ENCODE data around the gene WWC1.

The WWC1 gene

DNA sequence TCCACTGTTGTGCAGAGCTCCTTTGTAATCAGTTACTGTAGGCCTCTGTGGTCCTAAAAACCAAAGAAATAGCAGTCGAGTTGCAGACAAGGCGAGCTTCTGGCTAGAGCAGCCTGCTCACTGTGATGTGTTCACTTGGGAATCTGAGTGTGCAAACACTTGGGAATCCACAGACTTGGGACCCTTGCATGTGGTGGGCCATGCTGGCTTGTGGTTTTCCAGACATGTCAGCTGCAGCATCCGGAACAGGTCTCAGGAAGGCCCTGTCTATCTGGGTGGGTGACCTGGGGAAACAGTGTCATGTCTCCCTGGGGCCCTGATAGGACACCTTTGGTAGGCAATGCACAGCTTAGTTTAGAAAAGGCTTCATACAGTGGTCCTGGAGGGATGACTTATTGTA lies 66.4 kb downstream of the WWC1 start:
- Histone ChIP-seq H3K27me3 (no peaks in the 10 kb centered on the region; the same call in 1 of the 2 replicates), H3K9me3 (no peaks in the 10 kb centered on the region), H3K4me1 (no peaks in the 10 kb centered on the region), H3K4me3 (ENCODE audit: low read depth, low read length) (no peak overlapping the region), H3K36me3 (no peaks in the 10 kb centered on the region)
- DNase-seq: no peak
- TF ChIP-seq, protein P1, sequence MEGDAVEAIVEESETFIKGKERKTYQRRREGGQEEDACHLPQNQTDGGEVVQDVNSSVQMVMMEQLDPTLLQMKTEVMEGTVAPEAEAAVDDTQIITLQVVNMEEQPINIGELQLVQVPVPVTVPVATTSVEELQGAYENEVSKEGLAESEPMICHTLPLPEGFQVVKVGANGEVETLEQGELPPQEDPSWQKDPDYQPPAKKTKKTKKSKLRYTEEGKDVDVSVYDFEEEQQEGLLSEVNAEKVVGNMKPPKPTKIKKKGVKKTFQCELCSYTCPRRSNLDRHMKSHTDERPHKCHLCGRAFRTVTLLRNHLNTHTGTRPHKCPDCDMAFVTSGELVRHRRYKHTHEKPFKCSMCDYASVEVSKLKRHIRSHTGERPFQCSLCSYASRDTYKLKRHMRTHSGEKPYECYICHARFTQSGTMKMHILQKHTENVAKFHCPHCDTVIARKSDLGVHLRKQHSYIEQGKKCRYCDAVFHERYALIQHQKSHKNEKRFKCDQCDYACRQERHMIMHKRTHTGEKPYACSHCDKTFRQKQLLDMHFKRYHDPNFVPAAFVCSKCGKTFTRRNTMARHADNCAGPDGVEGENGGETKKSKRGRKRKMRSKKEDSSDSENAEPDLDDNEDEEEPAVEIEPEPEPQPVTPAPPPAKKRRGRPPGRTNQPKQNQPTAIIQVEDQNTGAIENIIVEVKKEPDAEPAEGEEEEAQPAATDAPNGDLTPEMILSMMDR (IDR thresholded peaks at IDR 0.05; ENCODE audit: low read depth, low read length): no peak

DNA sequence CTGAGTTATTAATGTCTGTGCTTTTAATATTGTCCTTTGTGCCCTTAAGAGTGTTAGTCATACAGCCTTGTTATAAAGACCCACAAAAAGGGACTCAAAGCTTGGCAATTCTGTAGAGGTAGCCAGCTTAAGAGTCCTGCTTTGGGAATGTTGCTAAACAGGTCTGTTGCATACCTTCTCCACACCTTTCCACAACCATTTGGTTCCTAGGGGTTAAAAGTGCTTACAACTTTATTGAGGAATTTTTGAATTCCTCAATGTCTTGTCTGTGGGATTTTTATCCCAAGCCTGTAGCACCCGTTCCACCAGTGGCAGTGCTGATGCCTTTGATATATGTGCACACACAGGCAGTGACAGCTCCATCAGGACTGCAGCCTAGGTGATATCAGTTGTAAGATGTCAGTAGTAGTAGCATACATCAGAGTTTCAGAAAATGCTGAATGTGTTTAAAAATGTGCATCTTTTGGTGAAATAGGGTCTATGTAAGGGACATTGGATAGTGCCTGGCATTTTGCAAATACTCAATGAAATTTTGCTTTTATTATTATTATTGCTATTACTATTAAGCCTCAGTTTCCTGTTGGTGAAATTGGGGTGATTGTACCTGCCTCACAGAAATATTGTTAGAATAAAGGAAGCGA lies 68.5 kb downstream of the WWC1 start:
- Histone ChIP-seq H3K9me3 (no peaks in the 10 kb centered on the region), H3K27me3 (no peaks in the 10 kb centered on the region; the same call in none of the 2 replicates), H3K4me1 (no peaks in the 10 kb centered on the region), H3K4me3 (ENCODE audit: low read depth, low read length) (no peak overlapping the region), H3K36me3 (no peaks in the 10 kb centered on the region)
- DNase-seq: no peak
- TF ChIP-seq, protein P1 (IDR thresholded peaks at IDR 0.05; ENCODE audit: low read depth, low read length): no peak

DNA sequence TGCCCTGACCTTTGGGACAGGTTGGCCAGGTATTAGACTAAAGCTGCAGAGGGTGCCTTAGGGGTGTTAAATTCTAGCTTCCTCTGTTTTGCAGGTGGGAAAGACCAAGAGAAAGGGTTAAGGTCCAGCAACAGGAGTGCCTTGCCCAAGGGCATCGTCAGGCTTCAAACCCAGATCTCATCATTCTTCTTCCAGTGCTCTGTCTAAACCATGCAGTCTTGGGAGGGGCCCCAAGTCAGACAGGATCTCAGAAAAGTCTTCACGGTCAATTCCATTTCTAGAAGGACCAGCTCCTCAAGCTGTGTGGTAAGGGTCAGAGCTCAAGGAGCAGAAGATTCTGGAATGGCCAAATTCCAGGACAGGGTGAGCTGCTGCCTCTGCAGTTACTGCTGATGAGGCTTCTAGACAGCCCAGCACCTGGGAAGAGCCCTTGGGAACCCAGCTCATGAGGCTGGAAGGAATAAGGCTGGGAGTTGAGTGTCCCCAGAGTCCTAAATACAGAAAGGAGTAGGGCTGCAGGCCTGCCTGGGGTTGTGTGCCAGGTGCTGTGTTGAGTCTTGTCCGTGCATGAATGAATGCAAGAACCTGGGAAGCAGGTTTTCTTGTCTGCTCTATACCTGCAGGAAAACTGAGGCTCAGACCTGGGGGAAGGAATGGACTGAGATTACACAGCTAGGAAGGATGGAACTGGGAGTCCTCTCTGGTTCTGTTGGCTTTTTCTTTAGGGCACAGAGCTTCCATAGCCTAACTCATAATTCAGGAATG lies 69.3 kb downstream of the WWC1 start:
- H3K36me3 ChIP-seq: no peaks in the 10 kb centered on the region
- no peak for DNase-seq
- no peaks in the 10 kb centered on the region for H3K9me3 ChIP-seq
- H3K27me3 ChIP-seq: no peaks in the 10 kb centered on the region; the same call in none of the 2 replicates
- H3K4me1 ChIP-seq: no peaks in the 10 kb centered on the region
- TF ChIP-seq, protein P1 (IDR thresholded peaks at IDR 0.05; ENCODE audit: low read depth, low read length): no peak
- no peak overlapping the region for H3K4me3 ChIP-seq (ENCODE audit: low read depth, low read length)

DNA sequence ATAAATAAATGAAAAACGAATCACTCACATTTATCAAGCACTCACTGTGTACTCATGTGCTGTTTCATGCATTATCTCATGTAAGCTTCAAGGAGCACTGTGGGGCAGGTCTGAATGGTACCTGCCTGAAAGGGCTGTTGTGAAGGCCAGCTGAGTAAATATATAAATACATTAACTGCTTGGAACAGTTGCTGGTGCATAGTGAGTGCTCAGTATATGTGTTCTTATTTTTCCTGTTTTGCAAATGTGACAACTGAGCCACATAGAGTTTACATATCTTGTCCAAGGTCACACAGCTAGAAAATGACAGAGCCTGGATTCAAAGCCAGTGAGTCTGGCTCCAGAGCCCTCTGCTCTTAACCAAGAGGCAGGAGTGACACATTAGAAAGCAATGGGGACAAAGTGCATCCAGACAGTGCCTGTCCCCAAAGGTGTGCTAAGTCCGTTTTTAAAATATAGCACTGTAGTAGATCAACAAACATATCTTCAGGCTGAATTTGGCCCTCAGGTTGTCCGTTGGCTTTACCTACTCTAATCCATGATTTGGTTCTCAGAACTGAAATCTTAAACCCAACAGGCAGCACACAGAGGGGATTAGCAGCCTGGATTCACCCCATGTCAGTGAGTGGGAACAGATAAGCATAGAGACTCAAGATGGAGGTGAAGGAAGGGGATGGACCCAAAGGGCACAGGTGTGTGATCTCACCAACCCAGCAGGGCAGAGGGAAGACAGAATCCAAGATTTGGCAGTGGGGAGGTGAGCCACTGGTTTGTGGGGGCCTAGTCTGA lies 70.8 kb downstream of the WWC1 start:
- Histone ChIP-seq H3K36me3 (no peaks in the 10 kb centered on the region), H3K9me3 (no peaks in the 10 kb centered on the region), H3K4me3 (ENCODE audit: low read depth, low read length) (no peak overlapping the region), H3K4me1 (no peaks in the 10 kb centered on the region), H3K27me3 (peaks cover 5% of the 10 kb centered on the region)
- DNase-seq: no peak
- TF ChIP-seq, protein P1 (IDR thresholded peaks at IDR 0.05; ENCODE audit: low read depth, low read length): no peak

DNA sequence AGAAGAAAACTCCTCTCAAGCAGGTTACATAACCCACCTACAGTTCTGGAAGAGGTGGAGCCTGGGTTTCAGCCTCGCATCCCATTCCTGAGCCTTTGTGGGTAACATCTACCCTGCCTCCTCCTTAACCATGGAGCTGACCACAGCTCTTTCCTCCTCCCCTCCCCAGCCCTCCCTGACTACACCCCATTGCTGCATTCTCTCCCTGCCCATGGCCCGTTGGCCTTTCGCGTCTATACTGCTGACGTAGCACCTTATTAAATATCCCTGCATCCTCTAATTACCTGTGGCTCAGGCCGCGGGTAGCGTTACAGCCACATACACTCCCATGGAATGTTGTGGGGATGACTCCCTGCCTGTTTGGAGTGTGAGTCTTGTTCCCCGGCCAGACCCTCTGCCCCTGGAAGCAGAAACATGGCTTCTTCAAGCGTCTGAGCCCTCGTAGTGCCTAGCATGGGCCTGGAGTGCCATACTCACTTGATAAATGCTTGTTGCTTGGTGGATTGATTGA lies 72.8 kb downstream of the WWC1 start:
- DNase-seq: no peak
- Histone ChIP-seq H3K4me1 (no peaks in the 10 kb centered on the region), H3K27me3 (peaks cover 5% of the 10 kb centered on the region), H3K36me3 (no peaks in the 10 kb centered on the region), H3K9me3 (no peaks in the 10 kb centered on the region), H3K4me3 (ENCODE audit: low read depth, low read length) (no peak overlapping the region)
- TF ChIP-seq, protein P1 (IDR thresholded peaks at IDR 0.05; ENCODE audit: low read depth, low read length): no peak

Measured in BE2C (cell line).